Rectal smooth muscle tissue (tissue), 1 donor: ENCODE data around the gene RBP5.

Experiments
- H3K27ac ChIP-seq: one replicate; pipeline ENCODE4 v1.7.0; 2013; ENCODE audit warnings: low read depth, low read length, inconsistent platforms
- H3K27me3 ChIP-seq: one replicate; pipeline ENCODE4 v1.7.0; 2013; ENCODE audit warnings: low read length; ENCODE audit not compliant: control insufficient read depth, insufficient read depth
- H3K36me3 ChIP-seq: one replicate; pipeline ENCODE4 v1.7.0; 2013; ENCODE audit warnings: low read length; ENCODE audit not compliant: control insufficient read depth, insufficient read depth
- H3K4me1 ChIP-seq: one replicate; pipeline ENCODE4 v1.7.0; 2013; ENCODE audit warnings: low read length; ENCODE audit not compliant: control insufficient read depth, insufficient read depth
- H3K4me3 ChIP-seq: one replicate; pipeline ENCODE4 v1.7.0; 2013; ENCODE audit warnings: low read length
- H3K9ac ChIP-seq: one replicate; pipeline ENCODE4 v1.7.0; 2013; ENCODE audit warnings: low read length

The RBP5 gene, protein sequence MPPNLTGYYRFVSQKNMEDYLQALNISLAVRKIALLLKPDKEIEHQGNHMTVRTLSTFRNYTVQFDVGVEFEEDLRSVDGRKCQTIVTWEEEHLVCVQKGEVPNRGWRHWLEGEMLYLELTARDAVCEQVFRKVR

DNA sequence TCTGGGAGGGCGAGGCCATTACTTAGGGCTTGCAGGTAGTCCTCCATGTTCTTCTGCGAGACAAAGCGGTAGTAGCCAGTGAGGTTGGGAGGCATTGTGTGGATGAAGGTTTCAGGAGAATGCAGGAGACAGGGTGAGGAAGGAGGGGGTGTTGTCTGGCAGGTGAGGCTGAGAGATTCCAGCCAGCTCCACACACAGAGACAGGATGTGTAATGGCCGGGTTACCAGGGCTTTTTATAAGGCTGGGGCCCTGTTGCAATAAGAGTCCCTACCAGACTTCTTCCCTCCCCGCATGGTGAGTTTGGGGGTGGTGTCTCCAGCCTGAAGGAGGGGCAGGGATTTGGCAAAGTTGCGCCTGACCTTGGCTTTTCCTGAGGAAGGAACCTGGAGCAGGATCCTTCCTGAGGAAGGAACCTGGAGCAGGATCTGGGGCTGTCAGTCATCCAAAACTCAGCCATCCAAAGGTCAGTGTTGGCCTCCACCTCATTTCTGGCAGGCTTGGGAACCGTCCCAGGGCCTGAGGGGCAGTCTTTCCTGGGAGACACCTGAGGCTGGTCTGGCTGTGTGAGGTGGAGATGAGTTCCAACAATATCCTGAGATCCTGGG lies at the start of gene RBP5:
Gene RBP5, minus strand, starts transcription at position 209 of the 606 bp plus-strand sequence. Its CDS starts 114 bp downstream, at position 95.
- H3K9ac ChIP-seq = peak within 1 kb of the TSS; percentile 28
- H3K27ac ChIP-seq = no peak within 1 kb of the TSS
- peaks cover 6% of the 10 kb centered on the region for H3K4me1 ChIP-seq
- H3K27me3 ChIP-seq = no peaks in the 10 kb centered on the region
- H3K4me3 ChIP-seq = peak within 1 kb of the TSS; percentile 78
- no peaks in the 10 kb centered on the region for H3K36me3 ChIP-seq

DNA sequence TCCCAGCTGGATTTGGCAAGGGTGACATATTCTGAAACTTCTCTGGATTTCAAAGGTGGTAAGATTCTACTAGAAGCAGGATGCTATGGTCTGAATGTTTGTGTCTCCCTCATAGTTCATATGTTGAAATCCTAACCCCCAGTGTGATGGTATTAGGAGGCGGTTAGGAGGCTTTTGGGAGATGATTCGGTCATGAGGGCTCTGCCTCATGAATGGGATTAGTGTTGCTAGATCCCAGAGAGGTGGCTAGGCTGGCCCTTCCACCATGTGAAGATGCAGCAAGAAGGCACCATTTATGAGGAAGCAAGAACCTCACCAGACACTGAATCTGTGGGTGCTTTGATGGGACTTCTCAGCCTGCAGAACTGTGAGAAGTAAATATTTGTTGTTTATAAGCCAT lies 49.8 kb upstream of the RBP5 start:
- Histone ChIP-seq H3K27me3 (peaks cover 7% of the 10 kb centered on the region), H3K4me1 (no peaks in the 10 kb centered on the region), H3K36me3 (no peaks in the 10 kb centered on the region), H3K9ac (no peak overlapping the region), H3K4me3 (no peak overlapping the region), H3K27ac (no peak overlapping the region)

DNA sequence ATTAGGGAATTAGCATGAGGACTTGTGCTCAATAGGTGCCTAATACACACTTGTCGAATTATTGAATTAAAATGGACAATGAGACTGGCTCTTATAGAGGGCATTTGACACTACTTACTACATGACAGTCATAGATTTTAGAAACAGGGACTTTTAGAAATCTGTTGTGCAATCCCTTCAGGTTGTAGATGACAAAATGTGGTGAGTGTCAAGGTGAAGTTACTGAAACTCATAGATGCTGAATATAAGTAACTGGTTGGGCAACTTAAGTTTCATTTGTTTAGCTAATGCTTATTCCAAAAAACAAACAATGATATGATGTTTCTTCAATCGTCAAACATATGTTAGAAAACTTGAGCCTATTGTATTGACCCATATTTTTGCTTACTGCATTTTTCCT lies 47.9 kb upstream of the RBP5 start:
- Histone ChIP-seq H3K9ac (no peak overlapping the region), H3K36me3 (no peaks in the 10 kb centered on the region), H3K4me1 (no peaks in the 10 kb centered on the region), H3K27ac (no peak overlapping the region), H3K27me3 (peaks cover 7% of the 10 kb centered on the region), H3K4me3 (no peak overlapping the region)

DNA sequence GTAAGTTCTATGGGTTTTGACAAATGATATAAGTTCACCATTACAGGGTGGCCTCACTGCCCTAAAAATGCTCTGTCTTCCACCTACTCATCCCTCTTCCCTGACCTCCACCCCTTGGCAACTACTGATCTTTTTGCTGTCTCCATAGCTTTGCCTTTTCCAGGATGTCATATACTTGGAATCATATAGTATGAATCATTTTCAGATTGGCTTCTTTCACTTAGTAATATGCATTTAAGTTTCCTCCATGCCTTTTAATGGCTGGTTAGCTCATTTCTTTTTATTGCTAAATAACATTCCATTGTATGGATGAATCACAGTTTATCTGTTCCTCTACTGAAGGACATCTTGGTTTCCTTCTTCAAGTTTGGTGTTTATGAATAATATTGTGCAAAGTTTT lies 46.8 kb upstream of the RBP5 start:
- H3K27ac ChIP-seq = no peak overlapping the region
- no peak overlapping the region for H3K9ac ChIP-seq
- no peaks in the 10 kb centered on the region for H3K4me1 ChIP-seq
- peaks cover 3% of the 10 kb centered on the region for H3K27me3 ChIP-seq
- no peaks in the 10 kb centered on the region for H3K36me3 ChIP-seq
- H3K4me3 ChIP-seq = no peak overlapping the region

DNA sequence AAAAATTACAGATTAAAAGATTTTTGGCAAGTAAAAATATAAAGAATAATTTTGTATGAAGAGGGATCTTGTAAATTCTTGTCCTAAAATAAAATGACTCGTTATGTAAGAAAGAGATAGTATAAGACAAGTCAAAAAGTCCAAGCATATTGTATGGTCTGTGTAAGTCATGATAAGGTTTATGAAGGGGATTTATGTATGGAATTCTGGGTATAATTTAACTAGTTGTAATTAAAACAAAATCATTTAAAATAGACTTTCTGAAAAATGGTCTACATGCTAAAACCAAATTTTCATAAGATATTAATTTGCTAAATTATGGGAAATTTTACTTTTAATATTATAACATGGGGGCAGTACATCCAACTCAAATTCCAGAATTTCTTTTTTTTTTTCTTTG lies 43.2 kb upstream of the RBP5 start:
- Histone ChIP-seq H3K9ac (no peak overlapping the region), H3K27me3 (no peaks in the 10 kb centered on the region), H3K36me3 (no peaks in the 10 kb centered on the region), H3K4me3 (no peak overlapping the region), H3K27ac (no peak overlapping the region), H3K4me1 (no peaks in the 10 kb centered on the region)

DNA sequence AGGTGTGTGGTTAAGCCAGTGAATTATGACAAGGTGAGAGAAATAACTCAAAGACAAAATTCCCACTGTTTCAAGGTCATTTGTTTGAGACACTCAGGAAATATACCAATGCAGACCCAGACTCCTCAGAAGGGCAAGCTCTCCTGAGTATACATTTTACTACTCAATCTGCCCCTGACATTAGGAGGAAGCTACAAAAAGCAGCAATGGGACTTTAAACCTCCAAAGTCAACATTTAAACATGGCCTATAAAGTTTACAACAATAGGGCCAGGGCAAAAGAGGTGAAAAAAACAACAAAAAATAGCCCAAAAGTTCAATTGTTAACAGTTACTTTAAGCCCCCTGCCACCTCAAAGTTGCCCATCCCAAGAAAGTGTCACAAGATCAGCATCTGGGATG lies 41.3 kb upstream of the RBP5 start:
- Histone ChIP-seq H3K36me3 (no peaks in the 10 kb centered on the region), H3K27ac (no peak overlapping the region), H3K9ac (no peak overlapping the region), H3K27me3 (no peaks in the 10 kb centered on the region), H3K4me1 (no peaks in the 10 kb centered on the region), H3K4me3 (no peak overlapping the region)

DNA sequence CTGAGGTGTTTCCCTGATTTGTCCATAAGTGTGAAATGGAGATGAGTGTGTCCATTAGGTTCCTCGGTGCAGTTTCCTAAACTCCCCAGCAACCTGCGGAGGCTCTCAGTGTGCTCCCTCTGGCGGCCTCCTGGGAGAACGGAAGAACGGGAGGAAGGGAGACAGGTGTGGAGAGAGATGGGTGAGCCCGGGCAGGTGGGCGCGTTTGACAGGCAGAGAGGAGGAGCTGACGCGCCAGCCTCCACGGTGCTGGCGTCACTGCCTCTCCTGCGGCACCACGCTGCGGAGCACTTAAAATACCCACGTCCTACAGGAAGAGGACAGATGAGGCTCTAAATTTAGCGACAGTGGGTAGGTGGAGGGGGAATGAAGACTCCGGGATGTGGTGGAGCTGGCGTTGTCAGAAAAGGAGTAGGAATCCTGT lies 34.0 kb upstream of the RBP5 start:
- no peak overlapping the region for H3K9ac ChIP-seq
- no peaks in the 10 kb centered on the region for H3K4me1 ChIP-seq
- H3K27me3 ChIP-seq = no peaks in the 10 kb centered on the region
- no peak overlapping the region for H3K27ac ChIP-seq
- no peaks in the 10 kb centered on the region for H3K36me3 ChIP-seq
- no peak overlapping the region for H3K4me3 ChIP-seq

DNA sequence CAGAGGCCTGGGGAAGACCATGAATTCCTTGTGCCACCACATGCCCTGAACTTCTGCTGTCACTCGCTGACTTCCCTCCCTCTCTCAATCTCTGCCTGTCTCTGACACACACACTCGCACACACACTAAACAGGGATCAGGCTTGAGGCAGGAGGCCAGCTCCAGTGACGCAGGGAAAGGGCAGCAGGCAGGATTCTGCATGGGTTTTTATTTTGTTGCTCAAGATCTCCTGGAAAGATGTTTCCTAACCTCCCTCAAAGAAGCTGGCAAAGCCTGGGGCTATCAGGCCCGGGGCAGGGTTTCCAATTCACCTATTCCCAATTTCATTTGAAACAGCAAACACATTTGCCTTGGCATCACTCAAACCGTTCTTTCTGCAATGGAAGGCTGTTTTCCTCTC lies 33.1 kb upstream of the RBP5 start:
- Histone ChIP-seq H3K27ac (no peak overlapping the region), H3K27me3 (no peaks in the 10 kb centered on the region), H3K9ac (no peak overlapping the region), H3K36me3 (no peaks in the 10 kb centered on the region), H3K4me1 (no peaks in the 10 kb centered on the region), H3K4me3 (no peak overlapping the region)

DNA sequence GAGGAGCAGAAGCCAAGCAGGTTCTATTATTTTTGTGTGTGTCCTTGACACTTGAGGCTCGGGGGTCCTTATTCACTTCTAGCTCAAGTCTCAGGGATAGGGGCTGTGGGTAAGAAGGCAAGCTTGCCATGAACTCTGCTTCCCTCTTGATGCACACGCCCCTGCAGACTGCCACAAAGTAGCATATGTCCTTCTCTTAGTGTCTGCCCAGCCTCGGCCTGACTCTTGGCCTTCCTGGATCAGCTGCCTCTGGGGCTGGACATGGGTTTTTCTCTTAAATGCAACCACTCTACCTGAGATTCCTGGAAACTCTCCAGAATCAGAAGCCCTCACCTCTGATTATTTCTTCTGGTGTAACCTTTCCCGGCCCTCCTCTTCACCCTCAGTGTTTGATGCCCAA lies 32.6 kb upstream of the RBP5 start:
- Histone ChIP-seq H3K4me3 (no peak overlapping the region), H3K36me3 (no peaks in the 10 kb centered on the region), H3K9ac (no peak overlapping the region), H3K4me1 (no peaks in the 10 kb centered on the region), H3K27ac (no peak overlapping the region), H3K27me3 (no peaks in the 10 kb centered on the region)

DNA sequence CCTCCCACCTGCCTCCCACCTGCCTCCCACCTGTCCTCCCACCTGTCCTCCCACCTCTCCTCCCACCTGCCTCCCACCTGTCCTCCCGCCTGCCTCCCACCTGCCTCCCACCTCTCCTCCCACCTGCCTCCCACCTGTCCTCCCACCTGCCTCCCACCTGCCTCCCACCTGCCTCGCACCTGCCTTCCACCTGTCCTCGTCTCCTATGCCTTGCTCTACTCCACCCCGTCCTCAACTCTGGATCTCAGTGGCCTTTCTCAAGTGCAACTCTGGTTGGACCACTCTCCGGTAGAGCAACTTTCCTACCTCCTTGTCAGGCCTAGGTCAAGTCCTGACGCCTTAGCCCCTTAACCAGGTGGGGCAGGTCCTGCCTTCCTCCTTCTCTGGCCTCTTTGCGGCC lies 31.5 kb upstream of the RBP5 start:
- H3K27ac ChIP-seq = no peak overlapping the region
- no peak overlapping the region for H3K9ac ChIP-seq
- H3K36me3 ChIP-seq = no peaks in the 10 kb centered on the region
- H3K4me3 ChIP-seq = no peak overlapping the region
- H3K4me1 ChIP-seq = no peaks in the 10 kb centered on the region
- H3K27me3 ChIP-seq = no peaks in the 10 kb centered on the region

DNA sequence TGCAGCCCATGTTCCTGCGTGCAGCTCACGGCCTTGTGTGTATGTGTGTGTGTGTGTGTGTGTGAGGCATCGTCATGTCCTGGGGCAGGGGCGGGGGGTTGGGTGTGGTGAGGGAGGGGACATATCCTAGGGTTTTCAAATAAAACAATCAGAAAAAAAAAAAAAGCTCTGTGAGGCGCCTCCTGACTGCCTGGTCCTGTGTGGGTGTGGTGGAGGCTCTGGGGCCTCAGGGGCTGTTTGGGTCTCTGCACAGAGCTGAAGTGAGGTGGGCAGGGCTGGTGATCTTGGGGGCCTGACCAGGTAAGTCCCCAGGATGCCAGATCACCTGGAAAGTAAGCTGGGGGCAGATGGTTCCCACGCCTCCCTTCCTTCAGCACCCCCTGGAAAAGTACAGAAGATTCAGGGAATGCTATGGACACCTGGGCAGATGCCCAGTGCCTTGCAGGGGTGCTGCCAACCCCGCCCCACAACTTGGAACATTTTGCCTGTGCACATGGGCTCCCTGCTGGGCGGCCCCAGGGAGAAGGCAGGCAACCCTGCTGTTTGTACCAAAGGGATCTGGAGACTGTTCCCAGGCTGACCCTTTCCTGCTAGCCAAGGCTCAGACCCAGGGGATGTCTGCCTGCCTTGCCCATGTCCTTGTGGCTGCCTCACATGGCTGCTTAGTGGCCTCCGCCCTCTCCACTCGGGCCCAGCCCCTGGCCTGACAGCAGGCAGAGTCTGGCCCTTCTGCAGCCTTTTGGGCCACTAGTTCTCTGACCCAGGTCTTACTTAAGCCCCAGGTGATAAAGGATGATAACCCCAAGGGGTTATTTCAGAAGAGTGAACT lies 30.3 kb upstream of the RBP5 start:
- H3K9ac ChIP-seq = no peak overlapping the region
- no peak overlapping the region for H3K27ac ChIP-seq
- no peaks in the 10 kb centered on the region for H3K4me1 ChIP-seq

DNA sequence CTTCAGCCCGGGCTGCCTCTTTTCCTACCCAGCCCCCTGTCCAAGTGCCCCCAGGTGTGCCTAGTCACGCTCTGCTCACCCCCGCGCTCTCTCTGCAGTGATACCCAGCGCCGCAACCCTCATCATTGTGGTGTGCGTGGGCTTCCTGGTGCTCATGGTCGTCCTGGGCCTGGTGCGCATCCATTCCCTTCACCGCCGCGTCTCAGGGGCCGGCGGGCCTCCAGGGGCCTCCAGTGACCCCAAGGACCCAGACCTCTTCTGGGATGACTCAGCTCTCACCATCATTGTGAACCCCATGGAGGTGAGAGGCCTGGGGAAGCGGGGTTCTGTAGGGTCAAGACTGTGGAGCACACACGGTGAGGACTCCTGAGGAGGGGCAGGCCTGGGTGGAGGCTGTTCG lies 28.7 kb upstream of the RBP5 start:
- H3K36me3 ChIP-seq = no peaks in the 10 kb centered on the region
- no peaks in the 10 kb centered on the region for H3K4me1 ChIP-seq
- no peak overlapping the region for H3K9ac ChIP-seq
- H3K27ac ChIP-seq = no peak overlapping the region
- H3K4me3 ChIP-seq = no peak overlapping the region
- no peaks in the 10 kb centered on the region for H3K27me3 ChIP-seq

More for the DNA sequence above, 30.3 kb upstream of the RBP5 start:
- H3K4me3 ChIP-seq = no peak overlapping the region
- no peaks in the 10 kb centered on the region for H3K27me3 ChIP-seq
- no peaks in the 10 kb centered on the region for H3K36me3 ChIP-seq
